Fibroblast of lung (primary cell): ENCODE results near the gene DHCR24. TPM values are rescaled to one million over a fixed set of nuclear protein-coding genes. Genes with fewer than 3 reads are reported as not detected.

Experiments used
- DNase-seq, 2 donors: peaks; one replicate each; pipeline versions ENCODE4 v3.0.0 to v3.0.0-alpha.2; 2010; ENCODE audit warnings: low read depth in 2 of 2
- H2AFZ ChIP-seq: 2 replicates; pipeline ENCODE4 v1.5.1; 2012; ENCODE audit warnings: low read length, control low read depth, inconsistent platforms
- H3K27ac ChIP-seq: 2 replicates; pipeline ENCODE4 v1.5.1; 2011; ENCODE audit warnings: low read length, control low read depth; ENCODE audit not compliant: insufficient read depth
- H3K27me3 ChIP-seq: 2 replicates; pipeline ENCODE4 v1.5.1; 2011; ENCODE audit warnings: mild to moderate bottlenecking, low read length; ENCODE audit not compliant: control insufficient read depth, insufficient read depth
- H3K36me3 ChIP-seq: 2 replicates; pipeline ENCODE4 v1.5.1; 2011; ENCODE audit warnings: low read length; ENCODE audit not compliant: control insufficient read depth, insufficient read depth
- H3K4me1 ChIP-seq: 2 replicates; pipeline ENCODE4 v1.5.1; 2011; ENCODE audit warnings: low read length; ENCODE audit not compliant: control insufficient read depth, insufficient read depth; ENCODE audit errors: extremely low read depth
- H3K4me2 ChIP-seq: 2 replicates; pipeline ENCODE4 v1.5.1; 2011; ENCODE audit warnings: low read length, control low read depth; ENCODE audit not compliant: insufficient read depth; ENCODE audit errors: extremely low read depth
- H3K4me3 ChIP-seq, 4 experiments: fragments of 200-600 bp in 1 of 4; sonication (generic) in 1 of 4; replicated peaks in 1 of 4; 2 replicates each; pipeline ENCODE4 v1.5.1; 2011 to 2016; ENCODE audit warnings: low read length in 4 of 4, low read depth in 3 of 4, mild to moderate bottlenecking in 3 of 4, control low read depth in 2 of 4, inconsistent platforms in 1 of 4, mixed read lengths in 1 of 4; ENCODE audit not compliant: insufficient read depth in 1 of 4; ENCODE audit errors: control extremely low read depth in 1 of 4
- H3K79me2 ChIP-seq: 2 replicates; pipeline ENCODE4 v1.5.1; 2012; ENCODE audit warnings: mild to moderate bottlenecking, low read length, inconsistent platforms; ENCODE audit not compliant: control insufficient read depth, insufficient read depth
- H3K9ac ChIP-seq: 2 replicates; pipeline ENCODE4 v1.5.1; 2011; ENCODE audit warnings: mild to moderate bottlenecking, low read length, control low read depth; ENCODE audit not compliant: insufficient read depth
- H3K9me3 ChIP-seq: 2 replicates; pipeline ENCODE4 v1.5.1; 2012; ENCODE audit warnings: low read depth, low read length; ENCODE audit not compliant: control insufficient read depth, insufficient read depth
- H4K20me1 ChIP-seq: 2 replicates; pipeline ENCODE4 v1.5.1; 2011; ENCODE audit warnings: low read length; ENCODE audit not compliant: control insufficient read depth, insufficient read depth; ENCODE audit errors: extremely low read depth
- EZH2 ChIP-seq: IDR thresholded peaks from 2 replicates; pipeline ENCODE4 v1.5.1; 2012; ENCODE audit warnings: low read length, control low read depth, mild to moderate bottlenecking; ENCODE audit errors: missing control alignments
- polyA plus RNA-seq, 2 donors: library from polyadenylated mRNA; depleted of rRNA in 1 of 2; stranded (reverse) in 1 of 2; unstranded in 1 of 2; fragments of >200 nt; gene quantifications; 2 replicates each; pipeline ENCODE4 v1.2.1, GENCODE V29; 2011 to 2012; ENCODE audit warnings: missing spikeins in 1 of 2
- total RNA-seq: library from RNA; depleted of rRNA; stranded (reverse); fragments of >200 nt; gene quantifications from 2 replicates; pipeline ENCODE4 v1.2.1, GENCODE V29; 2014
- TF ChIP-seq, protein P1 (sequence below), 2 donors: IDR thresholded peaks in 1 of 2; conservative IDR thresholded peaks in 1 of 2; 1 replicate in 1 of 2; 2 replicates in 1 of 2; pipeline ENCODE4 v1.5.1; 2011 to 2012; ENCODE audit warnings: low read length in 2 of 2, control low read depth in 1 of 2, inconsistent platforms in 1 of 2, low read depth in 1 of 2, mild to moderate bottlenecking in 1 of 2

DHCR24 gene
- total and polyA plus RNA-seq, 2 donors (not counting 1 experiment from before 2014, with no cell fraction given), result 217 to 329 TPM

DNA sequence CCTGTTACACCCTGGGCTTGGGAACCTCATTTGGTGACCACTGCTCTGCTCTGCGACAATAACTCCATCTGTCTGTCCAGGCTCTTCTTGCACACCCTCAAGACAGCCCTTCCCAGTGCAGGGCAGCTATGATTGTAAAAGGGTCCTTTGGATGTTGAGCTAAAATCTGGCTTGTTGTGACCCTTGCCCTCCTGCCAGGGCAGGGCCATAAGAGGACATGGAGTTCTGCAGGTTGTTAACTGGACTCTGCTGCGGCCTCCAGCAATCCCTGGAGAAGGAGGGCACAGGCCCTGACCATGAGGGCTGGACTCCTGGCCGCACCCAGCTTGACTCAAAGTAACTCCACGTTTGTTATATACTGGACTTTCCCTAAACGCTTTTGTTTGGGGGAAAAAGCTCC is 41.2 kb downstream of the DHCR24 start:
- TF ChIP-seq, protein P1, sequence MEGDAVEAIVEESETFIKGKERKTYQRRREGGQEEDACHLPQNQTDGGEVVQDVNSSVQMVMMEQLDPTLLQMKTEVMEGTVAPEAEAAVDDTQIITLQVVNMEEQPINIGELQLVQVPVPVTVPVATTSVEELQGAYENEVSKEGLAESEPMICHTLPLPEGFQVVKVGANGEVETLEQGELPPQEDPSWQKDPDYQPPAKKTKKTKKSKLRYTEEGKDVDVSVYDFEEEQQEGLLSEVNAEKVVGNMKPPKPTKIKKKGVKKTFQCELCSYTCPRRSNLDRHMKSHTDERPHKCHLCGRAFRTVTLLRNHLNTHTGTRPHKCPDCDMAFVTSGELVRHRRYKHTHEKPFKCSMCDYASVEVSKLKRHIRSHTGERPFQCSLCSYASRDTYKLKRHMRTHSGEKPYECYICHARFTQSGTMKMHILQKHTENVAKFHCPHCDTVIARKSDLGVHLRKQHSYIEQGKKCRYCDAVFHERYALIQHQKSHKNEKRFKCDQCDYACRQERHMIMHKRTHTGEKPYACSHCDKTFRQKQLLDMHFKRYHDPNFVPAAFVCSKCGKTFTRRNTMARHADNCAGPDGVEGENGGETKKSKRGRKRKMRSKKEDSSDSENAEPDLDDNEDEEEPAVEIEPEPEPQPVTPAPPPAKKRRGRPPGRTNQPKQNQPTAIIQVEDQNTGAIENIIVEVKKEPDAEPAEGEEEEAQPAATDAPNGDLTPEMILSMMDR (conservative IDR thresholded peaks at IDR 0.05 in 1 of 2, IDR thresholded peaks at IDR 0.05 in 1 of 2; ENCODE audit: low read depth in 1 of 2, low read length in 2 of 2), result no peak
- TF ChIP-seq EZH2, result no peak
- Histone ChIP-seq H3K79me2 (no peaks in the 10 kb centered on the region), H3K9ac (no peak overlapping the region), H2AFZ (no peak overlapping the region), H3K4me3 (no peak overlapping the region), H3K9me3 (no peaks in the 10 kb centered on the region), H3K27ac (no peak overlapping the region), H3K4me2 (no peak overlapping the region), H4K20me1 (no peaks in the 10 kb centered on the region), H3K27me3 (no peaks in the 10 kb centered on the region), H3K36me3 (peaks cover 5% of the 10 kb centered on the region), H3K4me1 (peaks cover 2% of the 10 kb centered on the region)
- DNase-seq, result no peak

DNA sequence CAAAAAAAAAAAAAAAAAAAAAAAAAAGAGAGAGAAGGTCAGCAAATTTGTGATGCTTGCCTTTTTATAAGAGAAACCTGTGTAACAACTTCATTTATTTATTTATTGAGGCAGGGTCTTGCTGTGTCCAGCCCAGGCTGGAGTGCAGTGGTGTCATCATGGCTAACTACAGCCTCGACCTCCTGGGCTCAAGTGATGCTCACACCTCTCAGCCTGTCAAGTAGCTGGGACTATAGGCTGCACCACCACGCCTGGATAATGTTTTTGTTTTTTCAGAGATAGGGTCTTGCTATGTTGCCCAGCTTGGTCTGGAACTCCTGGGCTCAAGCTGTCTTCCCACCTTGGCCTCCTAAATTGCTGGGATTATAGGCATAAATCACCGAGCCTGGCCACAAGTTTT is 42.4 kb downstream of the DHCR24 start:
- Histone ChIP-seq H3K79me2 (no peaks in the 10 kb centered on the region), H2AFZ (no peak overlapping the region), H3K4me3 (no peak overlapping the region), H3K27me3 (no peaks in the 10 kb centered on the region), H3K9me3 (no peaks in the 10 kb centered on the region), H3K9ac (no peak overlapping the region), H3K36me3 (peaks cover 3% of the 10 kb centered on the region), H3K4me1 (no peaks in the 10 kb centered on the region), H3K4me2 (no peak overlapping the region), H3K27ac (no peak overlapping the region), H4K20me1 (no peaks in the 10 kb centered on the region)
- DNase-seq, result no peak
- TF ChIP-seq, protein P1 (conservative IDR thresholded peaks at IDR 0.05 in 1 of 2, IDR thresholded peaks at IDR 0.05 in 1 of 2; ENCODE audit: low read depth in 1 of 2, low read length in 2 of 2), result no peak
- TF ChIP-seq EZH2, result no peak

DNA sequence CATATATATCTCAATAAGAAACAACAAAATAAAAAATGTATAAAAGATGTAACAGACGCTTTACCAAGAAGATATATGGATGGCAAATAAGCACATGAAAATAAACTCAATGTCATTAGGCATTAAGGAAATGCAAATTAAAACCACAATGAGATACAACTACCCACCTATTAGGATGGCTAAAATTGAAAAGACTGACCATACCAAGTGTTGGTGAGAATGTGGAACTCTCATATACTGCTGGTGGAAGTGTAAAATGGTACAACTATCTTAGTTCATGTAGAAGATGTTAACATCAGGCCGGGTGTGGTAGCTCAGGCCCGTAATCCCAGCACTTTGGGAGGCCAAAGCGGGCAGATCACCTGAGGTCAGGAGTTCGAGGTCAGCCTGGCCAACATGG is 43.5 kb downstream of the DHCR24 start:
- Histone ChIP-seq H3K4me1 (no peaks in the 10 kb centered on the region), H2AFZ (no peak overlapping the region), H3K9ac (no peak overlapping the region), H3K27ac (no peak overlapping the region), H3K4me2 (no peak overlapping the region), H3K4me3 (no peak overlapping the region), H3K79me2 (no peaks in the 10 kb centered on the region), H3K36me3 (peaks cover 2% of the 10 kb centered on the region), H3K27me3 (peaks cover 4% of the 10 kb centered on the region), H4K20me1 (no peaks in the 10 kb centered on the region), H3K9me3 (no peaks in the 10 kb centered on the region)
- TF ChIP-seq, protein P1 (conservative IDR thresholded peaks at IDR 0.05 in 1 of 2, IDR thresholded peaks at IDR 0.05 in 1 of 2; ENCODE audit: low read depth in 1 of 2, low read length in 2 of 2), result no peak
- TF ChIP-seq EZH2, result no peak
- DNase-seq, result no peak
